ENCODE results near the gene PLPPR4.

Gene PLPPR4

GRCh38 chr1:99315305-99315704 lies 51.0 kb downstream of the PLPPR4 start:
- H3K9ac ChIP-seq (ENCODE audit: low read length), result no peak overlapping the region
- H3K4me1 ChIP-seq (ENCODE audit: control insufficient read depth, insufficient read depth, low read length), result no peaks in the 10 kb centered on the region
- no peaks in the 10 kb centered on the region for H3K9me3 ChIP-seq (ENCODE audit: control insufficient read depth, low read length)
- H3K36me3 ChIP-seq (ENCODE audit: control insufficient read depth, insufficient read depth, low read length), result no peaks in the 10 kb centered on the region
- H3K4me3 ChIP-seq (ENCODE audit: low read length), result no peak overlapping the region
- no peaks in the 10 kb centered on the region for H3K27me3 ChIP-seq (ENCODE audit: control insufficient read depth, insufficient read depth, low read length)

DNA sequence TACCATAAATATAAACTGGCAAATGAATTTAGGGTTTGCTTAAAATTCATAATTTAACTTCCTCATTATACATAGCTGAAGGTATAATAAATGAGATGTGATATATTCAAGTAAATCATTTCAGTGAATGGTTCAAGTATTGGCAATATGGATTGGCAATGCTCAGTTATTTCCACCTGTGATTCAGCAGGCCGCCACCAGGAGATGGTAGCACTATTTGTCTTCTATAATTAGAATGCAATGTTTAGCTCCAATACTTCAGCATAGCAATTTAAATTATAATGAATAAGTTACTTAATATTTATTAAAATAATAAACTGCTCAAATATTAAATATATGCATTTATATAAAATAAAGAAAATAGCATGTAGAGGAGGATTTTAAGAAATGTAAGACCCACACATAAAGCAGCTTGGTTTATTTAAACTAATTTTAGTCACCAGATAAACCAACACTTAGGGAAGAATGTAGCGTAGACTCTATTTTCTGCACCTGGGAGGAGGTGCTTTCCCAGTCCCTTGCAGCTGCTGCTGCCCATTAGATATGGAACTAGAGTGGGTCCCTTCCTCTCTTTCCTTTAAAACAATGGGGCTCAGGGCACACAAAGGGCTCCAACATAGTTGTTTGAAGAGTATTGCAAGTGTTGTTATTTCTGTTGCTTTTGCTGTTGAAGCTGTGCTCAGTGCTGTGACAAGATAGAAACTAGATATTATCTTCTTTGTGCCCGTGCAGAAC lies 62.1 kb downstream of the PLPPR4 start:
- no peaks in the 10 kb centered on the region for H3K9me3 ChIP-seq (ENCODE audit: control insufficient read depth, low read length)
- no peak overlapping the region for H3K4me3 ChIP-seq (ENCODE audit: low read length)
- H3K9ac ChIP-seq (ENCODE audit: low read length), result no peak overlapping the region
- H3K36me3 ChIP-seq (ENCODE audit: control insufficient read depth, insufficient read depth, low read length), result no peaks in the 10 kb centered on the region
- no peaks in the 10 kb centered on the region for H3K4me1 ChIP-seq (ENCODE audit: control insufficient read depth, insufficient read depth, low read length)
- H3K27me3 ChIP-seq (ENCODE audit: control insufficient read depth, insufficient read depth, low read length), result no peaks in the 10 kb centered on the region

DNA sequence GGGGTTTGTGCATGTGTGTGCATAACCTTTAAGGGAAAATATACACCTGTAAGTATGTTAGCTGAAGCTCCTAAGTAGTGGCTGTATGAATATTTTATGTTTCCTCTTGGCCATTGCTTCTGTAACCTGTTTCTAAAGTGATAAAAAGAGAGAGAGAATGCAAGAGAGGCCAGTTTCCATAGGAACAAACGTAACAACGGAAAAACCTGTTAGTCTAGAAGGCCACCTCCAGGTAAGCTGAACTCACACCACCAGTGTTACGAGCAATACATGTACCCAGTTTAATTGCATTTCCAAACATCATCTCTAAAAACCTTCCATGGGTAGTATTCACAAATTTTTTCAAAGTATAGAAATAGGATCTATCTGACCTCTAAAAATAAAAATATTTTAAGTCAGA lies 63.1 kb downstream of the PLPPR4 start:
- Histone ChIP-seq H3K9me3 (ENCODE audit: control insufficient read depth, low read length) (no peaks in the 10 kb centered on the region), H3K36me3 (ENCODE audit: control insufficient read depth, insufficient read depth, low read length) (no peaks in the 10 kb centered on the region), H3K27me3 (ENCODE audit: control insufficient read depth, insufficient read depth, low read length) (no peaks in the 10 kb centered on the region), H3K4me3 (ENCODE audit: low read length) (no peak overlapping the region), H3K4me1 (ENCODE audit: control insufficient read depth, insufficient read depth, low read length) (no peaks in the 10 kb centered on the region), H3K9ac (ENCODE audit: low read length) (no peak overlapping the region)

- Histone ChIP-seq H3K27me3 (ENCODE audit: control insufficient read depth, insufficient read depth, low read length) (no peaks in the 10 kb centered on the region), H3K36me3 (ENCODE audit: control insufficient read depth, insufficient read depth, low read length) (no peaks in the 10 kb centered on the region), H3K4me1 (ENCODE audit: control insufficient read depth, insufficient read depth, low read length) (no peaks in the 10 kb centered on the region), H3K9me3 (ENCODE audit: control insufficient read depth, low read length) (no peaks in the 10 kb centered on the region), H3K9ac (ENCODE audit: low read length) (no peak overlapping the region), H3K4me3 (ENCODE audit: low read length) (no peak overlapping the region)
Observed at GRCh38 chr1:99328171-99328570, 63.9 kb downstream of the PLPPR4 start.

GRCh38 chr1:99331083-99331482 lies 66.8 kb downstream of the PLPPR4 start:
- Histone ChIP-seq H3K9ac (ENCODE audit: low read length) (no peak overlapping the region), H3K27me3 (ENCODE audit: control insufficient read depth, insufficient read depth, low read length) (no peaks in the 10 kb centered on the region), H3K9me3 (ENCODE audit: control insufficient read depth, low read length) (no peaks in the 10 kb centered on the region), H3K4me3 (ENCODE audit: low read length) (no peak overlapping the region), H3K4me1 (ENCODE audit: control insufficient read depth, insufficient read depth, low read length) (no peaks in the 10 kb centered on the region), H3K36me3 (ENCODE audit: control insufficient read depth, insufficient read depth, low read length) (no peaks in the 10 kb centered on the region)

DNA sequence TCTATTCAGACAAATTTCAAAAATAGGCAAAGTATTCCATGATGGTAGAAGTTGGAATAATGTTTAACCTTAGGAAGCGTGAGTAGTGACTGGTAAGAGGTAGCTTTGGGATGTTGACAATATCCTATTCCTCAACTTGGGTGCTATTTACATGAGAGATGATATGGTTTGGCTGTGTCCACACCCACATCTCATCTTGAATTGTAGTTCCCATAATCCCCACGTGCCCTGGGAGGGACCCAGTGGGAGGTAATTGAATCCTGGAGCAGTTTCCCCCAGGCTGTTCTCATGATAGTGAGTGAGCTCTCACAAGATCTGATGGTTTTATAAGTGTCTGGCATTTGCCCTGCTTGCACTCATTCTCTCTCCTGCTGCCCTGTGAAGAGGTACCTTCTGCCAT lies 67.3 kb downstream of the PLPPR4 start:
- no peaks in the 10 kb centered on the region for H3K4me1 ChIP-seq (ENCODE audit: control insufficient read depth, insufficient read depth, low read length)
- no peak overlapping the region for H3K4me3 ChIP-seq (ENCODE audit: low read length)
- H3K36me3 ChIP-seq (ENCODE audit: control insufficient read depth, insufficient read depth, low read length), result no peaks in the 10 kb centered on the region
- H3K9me3 ChIP-seq (ENCODE audit: control insufficient read depth, low read length), result no peaks in the 10 kb centered on the region
- H3K9ac ChIP-seq (ENCODE audit: low read length), result no peak overlapping the region
- no peaks in the 10 kb centered on the region for H3K27me3 ChIP-seq (ENCODE audit: control insufficient read depth, insufficient read depth, low read length)

DNA sequence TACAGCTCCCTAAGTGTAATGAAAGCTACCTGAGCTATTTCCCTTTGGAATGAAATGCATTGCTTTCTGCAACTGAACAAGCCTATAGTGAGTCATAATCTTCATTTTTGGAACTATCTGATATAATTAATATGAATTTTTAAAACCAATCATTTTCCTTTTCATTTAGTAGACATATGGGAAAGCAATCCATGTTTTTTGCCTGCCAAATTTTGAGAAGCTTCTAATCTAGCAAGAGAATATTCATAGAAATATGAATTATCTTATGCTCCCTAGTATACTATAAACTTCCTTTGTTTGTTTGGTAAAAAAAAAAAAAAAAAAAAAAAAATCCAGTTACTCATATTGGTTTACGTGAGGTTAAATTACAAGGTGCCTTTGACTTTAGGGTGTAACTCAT lies 68.3 kb downstream of the PLPPR4 start:
- no peaks in the 10 kb centered on the region for H3K9me3 ChIP-seq (ENCODE audit: control insufficient read depth, low read length)
- no peaks in the 10 kb centered on the region for H3K27me3 ChIP-seq (ENCODE audit: control insufficient read depth, insufficient read depth, low read length)
- no peak overlapping the region for H3K9ac ChIP-seq (ENCODE audit: low read length)
- H3K36me3 ChIP-seq (ENCODE audit: control insufficient read depth, insufficient read depth, low read length), result no peaks in the 10 kb centered on the region
- no peak overlapping the region for H3K4me3 ChIP-seq (ENCODE audit: low read length)
- no peaks in the 10 kb centered on the region for H3K4me1 ChIP-seq (ENCODE audit: control insufficient read depth, insufficient read depth, low read length)

DNA sequence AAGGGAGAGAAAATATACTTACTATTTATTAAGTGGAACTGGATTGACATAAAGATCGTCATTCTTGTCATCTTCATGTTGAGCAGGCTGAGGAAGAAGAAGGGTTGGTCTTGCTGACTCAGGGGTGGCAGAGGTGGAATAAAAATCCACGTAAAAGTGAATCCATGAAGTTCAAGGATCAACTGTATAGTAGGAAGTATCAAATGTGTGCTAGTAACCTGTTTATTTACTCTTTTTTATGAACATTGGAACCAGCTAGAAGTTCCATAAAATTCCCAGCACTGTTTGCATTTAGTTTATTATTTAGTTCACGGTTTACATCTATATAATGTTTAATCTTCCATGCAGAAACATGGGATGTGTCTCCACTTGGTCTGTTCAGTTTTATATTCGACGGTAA lies 70.7 kb downstream of the PLPPR4 start:
- Histone ChIP-seq H3K9ac (ENCODE audit: low read length) (no peak overlapping the region), H3K36me3 (ENCODE audit: control insufficient read depth, insufficient read depth, low read length) (no peaks in the 10 kb centered on the region), H3K4me1 (ENCODE audit: control insufficient read depth, insufficient read depth, low read length) (no peaks in the 10 kb centered on the region), H3K27me3 (ENCODE audit: control insufficient read depth, insufficient read depth, low read length) (no peaks in the 10 kb centered on the region), H3K9me3 (ENCODE audit: control insufficient read depth, low read length) (no peaks in the 10 kb centered on the region), H3K4me3 (ENCODE audit: low read length) (no peak overlapping the region)

GRCh38 chr1:99347041-99347684 lies 82.9 kb downstream of the PLPPR4 start:
- H3K4me1 ChIP-seq (ENCODE audit: control insufficient read depth, insufficient read depth, low read length), result no peaks in the 10 kb centered on the region
- no peak overlapping the region for H3K9ac ChIP-seq (ENCODE audit: low read length)
- H3K4me3 ChIP-seq (ENCODE audit: low read length), result no peak overlapping the region
- H3K27me3 ChIP-seq (ENCODE audit: control insufficient read depth, insufficient read depth, low read length), result no peaks in the 10 kb centered on the region
- H3K9me3 ChIP-seq (ENCODE audit: control insufficient read depth, low read length), result no peaks in the 10 kb centered on the region
- no peaks in the 10 kb centered on the region for H3K36me3 ChIP-seq (ENCODE audit: control insufficient read depth, insufficient read depth, low read length)

- Histone ChIP-seq H3K4me3 (ENCODE audit: low read length) (no peak overlapping the region), H3K27me3 (ENCODE audit: control insufficient read depth, insufficient read depth, low read length) (no peaks in the 10 kb centered on the region), H3K9me3 (ENCODE audit: control insufficient read depth, low read length) (no peaks in the 10 kb centered on the region), H3K36me3 (ENCODE audit: control insufficient read depth, insufficient read depth, low read length) (no peaks in the 10 kb centered on the region), H3K4me1 (ENCODE audit: control insufficient read depth, insufficient read depth, low read length) (no peaks in the 10 kb centered on the region), H3K9ac (ENCODE audit: low read length) (no peak overlapping the region)
Observed at GRCh38 chr1:99348397-99349132, 84.3 kb downstream of the PLPPR4 start.

DNA sequence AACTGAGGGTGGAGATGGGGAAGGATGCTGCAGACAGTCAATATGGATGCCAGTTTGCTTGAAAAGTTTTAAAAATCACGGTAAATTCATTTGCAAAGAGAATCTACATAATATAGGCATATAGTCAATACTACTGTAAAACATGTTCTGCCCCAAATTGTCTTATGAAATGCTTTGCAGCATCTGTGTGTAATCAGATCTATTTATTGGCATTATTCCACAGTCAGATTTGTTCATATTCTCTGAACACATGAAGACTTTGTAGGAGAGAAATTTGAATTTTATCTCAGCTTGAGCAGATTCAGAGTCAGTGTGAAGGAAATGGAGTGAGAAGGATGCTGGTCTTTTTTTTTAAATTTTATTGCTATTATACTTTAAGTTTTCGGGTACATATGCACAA lies 88.5 kb downstream of the PLPPR4 start:
- Histone ChIP-seq H3K27me3 (ENCODE audit: control insufficient read depth, insufficient read depth, low read length) (no peaks in the 10 kb centered on the region), H3K4me3 (ENCODE audit: low read length) (no peak overlapping the region), H3K9ac (ENCODE audit: low read length) (no peak overlapping the region), H3K4me1 (ENCODE audit: control insufficient read depth, insufficient read depth, low read length) (no peaks in the 10 kb centered on the region), H3K9me3 (ENCODE audit: control insufficient read depth, low read length) (no peaks in the 10 kb centered on the region), H3K36me3 (ENCODE audit: control insufficient read depth, insufficient read depth, low read length) (no peaks in the 10 kb centered on the region)

GRCh38 chr1:99358770-99359169 lies 94.5 kb downstream of the PLPPR4 start:
- H3K9me3 ChIP-seq (ENCODE audit: control insufficient read depth, low read length), result no peaks in the 10 kb centered on the region
- H3K27me3 ChIP-seq (ENCODE audit: control insufficient read depth, insufficient read depth, low read length), result no peaks in the 10 kb centered on the region
- no peaks in the 10 kb centered on the region for H3K36me3 ChIP-seq (ENCODE audit: control insufficient read depth, insufficient read depth, low read length)
- H3K9ac ChIP-seq (ENCODE audit: low read length), result no peak overlapping the region
- H3K4me3 ChIP-seq (ENCODE audit: low read length), result no peak overlapping the region
- H3K4me1 ChIP-seq (ENCODE audit: control insufficient read depth, insufficient read depth, low read length), result no peaks in the 10 kb centered on the region

Data from mucosa of stomach (tissue), 1 donor.